NCI-H69 (cell line): ENCODE results near the gene TMEM139.
"Not testable (repeated sequence)": the region's sequence is repeated elsewhere in the genome, so short reads cannot be mapped to it uniquely, and the experiment has no call there.

Source experiments
- DNase-seq: peaks from one replicate; lab custom pipeline; 2025; lab: John Stamatoyannopoulos, UW

Gene TMEM139

DNA sequence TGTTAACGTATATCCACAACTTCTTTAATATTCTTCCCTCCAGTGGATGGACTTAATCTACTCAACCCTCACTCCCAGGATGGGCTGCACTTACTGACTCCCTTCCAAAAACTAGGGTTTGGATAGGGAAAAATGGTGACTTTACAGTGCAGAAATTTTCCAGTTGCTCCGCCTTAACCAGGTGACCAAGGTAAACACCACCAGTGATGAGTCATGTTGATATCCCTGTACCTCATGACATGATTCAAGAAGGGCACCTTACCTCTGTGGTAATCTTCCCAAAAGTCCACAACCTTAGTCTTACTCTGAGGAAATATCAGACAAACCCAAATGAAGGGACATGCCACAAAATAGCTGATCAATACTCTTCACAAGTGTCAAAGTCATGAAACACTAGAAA is 25.0 kb upstream of the TMEM139 start:
- DNase-seq, result peak; percentile 15

DNA sequence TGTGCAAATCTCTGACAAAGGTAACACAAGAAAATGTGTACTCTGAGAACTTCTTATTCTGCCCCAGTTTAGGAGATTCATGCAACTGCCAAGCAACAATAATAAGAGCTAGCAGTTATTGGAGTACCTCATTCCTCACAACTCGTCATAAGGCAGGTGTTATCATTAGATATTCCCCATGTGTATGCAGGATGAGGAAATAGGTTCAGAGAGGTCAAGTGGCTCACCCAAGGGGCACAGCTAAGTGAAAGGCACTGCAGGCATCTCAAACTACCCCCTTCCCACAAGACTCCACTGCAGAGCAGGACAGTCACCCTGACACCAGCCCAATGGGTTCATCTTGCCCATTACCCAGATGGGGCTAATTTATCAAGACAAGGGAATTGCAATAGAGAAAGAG is 22.9 kb upstream of the TMEM139 start:
- DNase-seq, result no peak

DNA sequence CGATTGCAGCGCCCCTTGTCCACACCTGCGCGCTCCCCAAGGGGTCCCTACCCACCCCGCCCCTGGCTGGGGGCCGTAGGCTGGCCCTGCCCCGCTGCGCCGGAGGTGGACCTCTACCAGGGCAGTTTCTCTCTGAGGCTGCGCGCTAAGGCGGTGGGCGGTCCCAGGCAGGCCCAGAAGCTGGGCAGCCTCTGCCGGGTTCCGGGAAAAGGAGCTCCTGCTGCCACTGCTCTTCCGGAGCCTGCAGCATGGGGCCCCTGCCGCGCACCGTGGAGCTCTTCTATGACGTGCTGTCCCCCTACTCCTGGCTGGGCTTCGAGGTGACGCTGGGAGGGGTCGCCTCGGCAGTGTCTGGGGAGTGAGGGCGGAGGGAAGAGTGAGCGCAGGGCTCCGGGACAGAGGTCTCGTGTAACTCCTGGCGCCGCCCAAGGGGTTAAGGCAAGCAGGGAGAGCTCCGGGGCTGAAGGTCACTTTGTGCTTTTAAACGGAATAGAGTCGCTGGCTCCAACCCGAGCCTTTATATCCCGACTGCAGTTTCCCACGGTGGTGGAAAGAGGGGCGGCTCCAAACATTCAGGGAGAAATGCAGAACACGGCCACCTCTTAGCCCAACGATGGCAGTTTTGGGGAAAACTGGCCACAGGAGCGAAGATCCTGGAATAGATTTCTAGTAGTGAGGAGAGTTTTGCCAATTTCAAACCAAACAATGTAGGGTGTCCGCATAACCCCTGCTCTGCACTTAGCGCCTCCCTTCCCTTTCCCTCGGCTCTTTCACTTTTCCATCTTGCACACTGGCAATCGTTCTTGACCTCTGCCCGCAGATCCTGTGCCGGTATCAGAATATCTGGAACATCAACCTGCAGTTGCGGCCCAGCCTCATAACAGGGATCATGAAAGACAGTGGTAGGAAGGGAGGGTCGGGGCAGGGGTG is 21.2 kb upstream of the TMEM139 start, which contains the start of gene GSTK1:
GSTK1 (plus strand) TSS at position 176 of the 930 bp plus-strand sequence; CDS start at position 249, 73 bp downstream.
- peak; percentile 91 for DNase-seq

DNA sequence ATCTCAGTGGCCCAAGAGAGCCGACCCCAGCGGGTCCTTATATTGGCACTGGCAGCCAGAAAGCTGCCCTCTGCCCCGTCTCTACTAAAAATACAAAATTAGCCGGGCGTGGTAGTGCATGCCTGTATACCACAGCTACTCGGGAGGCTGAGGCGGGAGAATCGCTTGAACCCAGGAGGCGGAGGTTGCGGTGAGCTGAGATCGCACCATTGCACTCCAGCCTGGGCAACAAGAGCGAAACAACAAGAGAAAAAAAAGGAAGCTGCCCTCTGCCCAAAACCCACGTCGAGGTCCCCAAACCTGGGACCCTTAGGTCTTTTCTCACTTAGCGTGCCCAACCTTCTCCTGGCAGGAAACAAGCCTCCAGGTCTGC is 20.6 kb upstream of the TMEM139 start:
- not testable (repeated sequence) for DNase-seq

DNA sequence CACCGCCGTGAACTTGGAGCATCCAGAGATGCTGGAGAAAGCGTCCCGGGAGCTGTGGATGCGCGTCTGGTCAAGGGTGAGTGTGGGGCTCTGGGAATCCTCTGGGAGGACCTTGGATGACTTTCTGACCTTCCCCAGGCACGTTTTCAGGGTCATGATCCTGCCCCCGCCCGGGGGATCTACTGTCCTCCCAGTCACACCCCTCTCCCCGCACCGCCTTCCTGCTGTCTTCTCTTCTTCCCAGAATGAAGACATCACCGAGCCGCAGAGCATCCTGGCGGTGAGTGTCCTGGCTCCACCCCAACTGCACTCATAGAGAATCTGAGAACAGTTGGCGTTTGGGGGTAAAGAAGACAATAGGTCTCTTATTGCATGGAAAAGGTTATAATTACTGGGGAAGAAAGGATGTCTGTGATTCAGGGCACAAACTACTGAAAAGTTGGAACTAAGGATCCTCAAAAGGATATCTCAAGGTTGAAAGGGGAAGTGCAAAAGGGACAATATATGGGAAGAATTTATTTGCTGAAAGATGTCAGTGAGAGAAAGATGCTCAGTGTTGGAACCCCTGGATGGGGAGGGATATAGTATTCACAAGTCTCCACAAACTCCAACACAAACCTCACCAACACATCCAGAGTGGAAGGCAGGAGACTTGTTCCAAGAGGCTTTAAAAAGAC is 19.6 kb upstream of the TMEM139 start:
- no peak for DNase-seq

DNA sequence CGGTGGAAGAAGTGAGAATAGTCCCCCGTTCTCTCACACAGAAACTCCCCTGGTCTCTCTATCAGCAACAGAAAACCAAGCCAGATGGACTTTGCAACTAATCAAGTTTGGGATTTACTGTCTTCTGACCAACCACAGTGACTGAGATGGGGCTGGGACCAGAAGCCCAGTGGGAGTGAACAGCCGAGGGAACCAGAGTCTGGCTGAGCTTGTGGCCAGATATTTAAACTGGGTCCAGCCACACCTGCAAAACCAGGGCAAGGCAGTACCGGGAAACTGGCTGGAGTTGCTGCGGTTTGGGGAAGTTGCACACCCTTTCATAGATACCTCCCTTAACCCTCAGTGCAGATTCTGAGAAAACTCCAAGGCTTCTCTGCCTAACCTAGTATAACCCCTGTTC is 15.5 kb upstream of the TMEM139 start:
- DNase-seq, result no peak

DNA sequence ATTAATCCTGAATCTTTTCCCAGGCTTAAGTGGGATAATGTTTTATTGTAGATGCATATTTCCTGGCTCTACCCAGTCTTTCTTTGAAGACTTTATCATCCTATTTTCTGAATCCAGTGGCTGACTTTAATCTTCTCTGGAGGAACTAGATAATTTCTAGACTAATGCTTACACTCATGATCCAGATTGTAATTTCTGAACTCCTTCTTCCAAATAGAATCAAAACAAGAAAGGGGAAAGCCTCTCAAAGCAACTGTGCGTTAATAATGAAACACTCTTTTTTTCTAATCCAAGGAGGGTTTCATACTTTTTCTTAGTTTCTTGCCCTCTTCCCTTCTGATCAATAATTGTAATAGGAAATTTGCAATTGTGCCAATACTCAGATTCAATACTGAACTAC is 13.5 kb upstream of the TMEM139 start:
- DNase-seq, result no peak

DNA sequence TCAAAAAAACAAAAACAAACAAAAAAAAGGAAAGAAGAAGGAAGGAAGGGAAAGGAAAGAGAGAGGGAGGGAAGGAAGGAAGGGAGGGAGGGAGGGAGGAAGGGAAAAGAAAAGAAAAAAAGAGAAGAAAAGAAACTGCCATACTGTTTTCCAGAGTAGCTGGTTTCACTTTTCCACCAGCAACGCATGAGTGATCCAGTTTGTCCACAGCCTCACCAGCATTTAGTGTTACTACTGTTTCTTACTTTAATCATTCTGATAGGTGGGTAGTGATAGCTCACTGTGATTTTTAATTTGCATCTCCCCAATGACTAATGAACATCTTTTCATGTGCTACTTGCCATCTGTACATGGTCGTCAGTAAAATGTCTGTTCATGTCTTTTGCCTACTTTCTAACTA is 11.9 kb upstream of the TMEM139 start:
- DNase-seq, result no peak

DNA sequence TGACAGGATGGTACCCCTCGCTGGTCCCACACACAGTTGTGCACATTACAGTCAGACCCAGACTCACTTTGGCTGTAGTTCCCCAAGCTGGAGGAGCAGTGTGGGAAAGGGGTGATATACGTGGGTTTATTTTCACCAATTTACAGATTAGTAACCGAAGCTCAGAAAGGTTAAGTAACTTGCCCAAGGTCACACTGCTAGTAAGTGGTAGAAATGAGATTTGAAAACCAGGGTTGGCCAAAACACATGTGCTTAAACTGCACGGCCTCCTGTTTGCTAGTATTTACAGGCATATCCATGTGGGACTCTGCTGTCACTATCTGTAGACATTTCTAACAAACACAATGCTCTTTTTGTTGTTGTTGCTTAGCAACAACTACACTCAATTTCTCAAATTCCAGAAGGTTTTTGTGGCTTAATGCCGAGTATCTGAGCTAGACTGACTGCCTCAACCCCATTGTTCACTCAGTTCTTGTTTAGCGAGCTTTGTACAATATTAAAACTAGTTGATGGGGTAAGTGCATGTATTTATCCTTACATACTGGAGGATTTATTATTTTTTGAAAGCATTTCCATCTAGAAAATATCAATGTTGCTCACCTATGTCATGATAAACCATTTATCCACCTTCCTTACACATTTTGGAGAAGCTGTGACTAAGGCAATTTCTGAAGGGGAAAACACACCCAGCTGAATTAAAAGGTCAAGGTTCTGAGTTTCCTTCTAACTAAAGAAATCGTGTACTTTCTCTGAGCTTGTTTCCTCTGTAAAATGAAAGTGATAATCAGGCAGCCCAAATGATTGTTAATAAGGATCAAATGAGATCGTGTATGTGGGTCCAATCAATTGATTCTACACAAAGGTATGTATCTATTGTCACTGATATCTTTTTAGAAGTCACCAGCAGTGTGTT is 5.3 kb upstream of the TMEM139 start:
- peak; percentile 17 for DNase-seq

DNA sequence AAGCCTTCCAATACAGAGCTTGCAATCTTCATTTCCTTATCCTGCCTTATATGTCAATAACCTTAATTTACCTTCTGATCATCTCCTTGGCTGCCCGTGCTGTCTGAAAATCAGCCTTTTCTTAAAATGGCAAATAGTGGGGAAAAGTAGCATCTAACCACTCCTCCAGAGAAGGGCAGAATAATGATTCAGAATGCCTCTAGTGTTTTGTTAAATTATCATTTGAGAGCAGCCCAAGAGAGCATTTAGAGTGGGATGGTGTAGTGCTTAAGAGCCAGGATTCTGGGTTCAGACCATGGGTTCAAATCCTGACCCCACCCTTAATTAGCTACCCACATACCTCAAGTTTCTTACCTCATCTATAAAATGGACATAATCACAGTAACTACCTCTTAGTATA is 4.6 kb upstream of the TMEM139 start:
- DNase-seq, result no peak

DNA sequence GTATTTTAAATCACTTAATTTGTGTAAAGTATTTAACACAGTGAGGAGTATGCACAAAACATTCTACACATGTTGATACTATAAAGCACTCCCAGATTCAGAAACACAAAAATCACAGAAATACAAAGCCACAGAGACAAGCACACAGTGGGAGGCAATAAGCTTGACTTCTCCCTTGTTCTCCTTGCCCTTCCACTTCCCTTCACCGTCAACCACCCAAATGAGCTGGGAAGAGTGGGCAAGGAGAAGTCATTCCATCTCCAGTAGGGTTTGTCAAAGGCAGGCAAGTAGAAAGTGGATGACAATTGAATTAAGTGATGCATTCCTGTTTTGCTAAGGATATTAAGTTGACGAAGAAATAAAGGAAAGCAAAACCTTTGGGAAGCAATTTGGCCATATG is 4.2 kb upstream of the TMEM139 start:
- DNase-seq, result no peak

DNA sequence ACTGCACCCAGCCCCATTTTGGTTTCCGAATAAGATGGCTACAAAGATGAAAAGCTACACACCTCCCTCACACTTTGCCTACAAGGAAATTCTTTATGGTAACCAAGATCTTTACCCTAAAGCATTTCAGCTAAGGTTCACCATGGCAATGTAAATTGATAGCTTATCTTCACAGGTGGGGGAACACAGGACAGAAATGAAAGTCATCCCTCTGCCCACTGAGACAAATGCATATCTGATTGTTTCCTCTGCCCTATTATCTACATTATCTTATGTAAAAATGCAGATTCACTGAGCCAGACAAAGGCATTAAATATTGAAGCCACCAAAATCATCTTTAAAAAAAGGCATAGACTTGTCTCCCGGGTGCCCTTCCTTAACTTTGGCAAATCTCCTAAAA is 3.2 kb upstream of the TMEM139 start:
- no peak for DNase-seq

DNA sequence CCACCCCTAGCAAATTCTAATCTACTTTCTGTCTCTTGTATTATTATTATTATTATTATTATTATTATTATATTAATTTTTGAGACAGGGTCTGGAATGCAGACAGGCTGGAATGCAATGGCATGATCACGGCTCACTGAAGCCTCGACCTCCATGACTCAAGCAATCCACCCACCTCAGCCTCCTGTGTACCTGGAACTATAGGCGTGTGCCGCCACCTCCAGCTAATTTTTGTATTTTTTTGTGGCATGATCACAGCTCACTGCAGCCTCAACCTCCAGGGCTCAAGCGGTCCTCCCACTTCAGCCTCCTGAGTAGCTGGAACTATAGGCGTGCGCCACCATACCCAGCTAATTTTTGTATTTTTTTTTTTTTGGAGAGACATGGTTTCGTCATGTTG is 2.6 kb upstream of the TMEM139 start:
- DNase-seq, result no peak

DNA sequence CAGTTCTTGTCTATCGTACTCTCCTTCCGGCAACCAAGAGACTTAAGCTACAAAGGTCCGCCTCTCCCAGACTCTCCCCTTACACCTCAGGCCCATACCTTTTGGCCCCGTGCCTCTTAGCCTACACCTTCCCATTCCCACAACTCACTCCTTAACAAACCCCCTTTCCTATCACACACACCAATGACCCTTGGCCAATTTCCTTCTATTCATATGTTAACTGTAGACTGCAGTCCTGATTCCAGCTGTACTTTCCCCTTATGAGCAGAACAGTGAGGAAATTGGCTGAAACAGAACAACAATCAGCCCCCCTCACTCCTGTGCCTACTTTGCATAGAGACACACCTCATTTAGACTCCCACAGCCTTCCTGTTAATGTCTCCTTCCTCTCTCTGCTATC is 1.4 kb upstream of the TMEM139 start:
- no peak for DNase-seq

DNA sequence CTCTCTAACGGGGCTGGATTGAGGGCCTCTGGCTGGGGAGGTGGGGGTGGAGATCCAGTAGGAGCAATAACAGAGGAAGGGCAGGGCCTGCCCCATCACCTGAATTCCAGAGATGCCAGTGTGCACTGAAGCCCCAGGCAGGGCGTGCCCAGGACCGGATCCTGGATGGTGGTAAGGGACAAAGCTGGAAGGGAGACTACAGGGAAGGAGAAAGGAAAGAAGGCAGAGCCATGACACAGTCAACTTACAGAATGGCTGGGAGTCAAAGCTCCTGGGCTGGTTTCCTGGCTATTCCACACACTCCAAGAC is 666 bp downstream of the TMEM139 start:
- no peak for DNase-seq

DNA sequence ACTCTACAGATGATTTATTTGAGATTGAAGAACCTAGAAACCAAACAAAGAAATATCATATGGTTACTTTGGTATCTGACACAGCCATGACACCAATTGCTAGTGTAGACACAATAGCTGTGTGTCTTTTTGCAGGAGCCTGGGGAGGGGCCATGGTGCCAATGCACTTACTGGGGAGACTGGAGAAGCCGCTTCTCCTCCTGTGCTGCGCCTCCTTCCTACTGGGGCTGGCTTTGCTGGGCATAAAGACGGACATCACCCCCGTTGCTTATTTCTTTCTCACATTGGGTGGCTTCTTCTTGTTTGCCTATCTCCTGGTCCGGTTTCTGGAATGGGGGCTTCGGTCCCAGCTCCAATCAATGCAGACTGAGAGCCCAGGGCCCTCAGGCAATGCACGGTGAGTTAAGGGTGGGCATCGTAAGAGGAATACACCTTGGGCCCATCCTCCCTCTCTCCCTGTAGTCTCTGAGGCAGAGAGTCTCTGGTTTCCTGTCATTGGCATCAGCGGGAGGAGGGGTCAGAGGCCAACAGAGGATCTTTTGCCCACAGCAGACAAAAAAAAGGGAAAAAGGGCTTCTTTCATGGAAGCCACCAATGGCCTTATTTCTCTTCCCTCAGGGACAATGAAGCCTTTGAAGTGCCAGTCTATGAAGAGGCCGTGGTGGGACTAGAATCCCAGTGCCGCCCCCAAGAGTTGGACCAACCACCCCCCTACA is 1.2 kb downstream of the TMEM139 start:
- DNase-seq, result no peak

DNA sequence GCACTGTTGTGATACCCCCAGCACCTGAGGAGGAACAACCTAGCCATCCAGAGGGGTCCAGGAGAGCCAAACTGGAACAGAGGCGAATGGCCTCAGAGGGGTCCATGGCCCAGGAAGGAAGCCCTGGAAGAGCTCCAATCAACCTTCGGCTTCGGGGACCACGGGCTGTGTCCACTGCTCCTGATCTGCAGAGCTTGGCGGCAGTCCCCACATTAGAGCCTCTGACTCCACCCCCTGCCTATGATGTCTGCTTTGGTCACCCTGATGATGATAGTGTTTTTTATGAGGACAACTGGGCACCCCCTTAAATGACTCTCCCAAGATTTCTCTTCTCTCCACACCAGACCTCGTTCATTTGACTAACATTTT is 1.7 kb downstream of the TMEM139 start:
- DNase-seq, result no peak

DNA sequence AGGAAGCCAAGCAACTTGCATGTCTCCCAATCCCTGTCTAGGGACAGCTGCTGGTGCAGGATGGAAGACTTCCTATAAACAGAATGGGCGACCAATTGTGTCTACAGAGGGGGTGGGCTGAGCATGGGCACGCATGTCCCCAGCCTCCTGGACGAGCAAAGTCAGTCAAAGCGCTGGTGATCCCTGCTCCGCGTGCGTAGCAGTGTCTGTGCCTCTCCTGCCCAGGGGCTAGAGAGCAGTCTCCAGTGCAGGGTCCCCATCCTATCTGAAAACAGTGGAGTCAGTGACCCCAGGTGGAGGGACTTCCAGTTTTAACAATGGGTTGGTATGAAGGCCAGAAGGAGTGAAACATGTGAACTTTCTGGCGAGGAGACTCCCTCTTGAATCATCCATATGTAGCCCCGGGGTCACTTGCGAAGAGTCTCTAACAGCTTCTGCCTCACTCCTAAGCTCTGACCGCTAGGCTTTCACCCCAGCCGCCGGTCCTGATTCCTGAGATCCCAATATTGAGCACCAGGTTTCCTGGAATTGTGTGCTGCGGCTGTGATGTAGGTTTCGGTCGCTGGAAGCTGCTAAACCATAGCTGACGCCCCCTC is 2.7 kb downstream of the TMEM139 start:
- no peak for DNase-seq

DNA sequence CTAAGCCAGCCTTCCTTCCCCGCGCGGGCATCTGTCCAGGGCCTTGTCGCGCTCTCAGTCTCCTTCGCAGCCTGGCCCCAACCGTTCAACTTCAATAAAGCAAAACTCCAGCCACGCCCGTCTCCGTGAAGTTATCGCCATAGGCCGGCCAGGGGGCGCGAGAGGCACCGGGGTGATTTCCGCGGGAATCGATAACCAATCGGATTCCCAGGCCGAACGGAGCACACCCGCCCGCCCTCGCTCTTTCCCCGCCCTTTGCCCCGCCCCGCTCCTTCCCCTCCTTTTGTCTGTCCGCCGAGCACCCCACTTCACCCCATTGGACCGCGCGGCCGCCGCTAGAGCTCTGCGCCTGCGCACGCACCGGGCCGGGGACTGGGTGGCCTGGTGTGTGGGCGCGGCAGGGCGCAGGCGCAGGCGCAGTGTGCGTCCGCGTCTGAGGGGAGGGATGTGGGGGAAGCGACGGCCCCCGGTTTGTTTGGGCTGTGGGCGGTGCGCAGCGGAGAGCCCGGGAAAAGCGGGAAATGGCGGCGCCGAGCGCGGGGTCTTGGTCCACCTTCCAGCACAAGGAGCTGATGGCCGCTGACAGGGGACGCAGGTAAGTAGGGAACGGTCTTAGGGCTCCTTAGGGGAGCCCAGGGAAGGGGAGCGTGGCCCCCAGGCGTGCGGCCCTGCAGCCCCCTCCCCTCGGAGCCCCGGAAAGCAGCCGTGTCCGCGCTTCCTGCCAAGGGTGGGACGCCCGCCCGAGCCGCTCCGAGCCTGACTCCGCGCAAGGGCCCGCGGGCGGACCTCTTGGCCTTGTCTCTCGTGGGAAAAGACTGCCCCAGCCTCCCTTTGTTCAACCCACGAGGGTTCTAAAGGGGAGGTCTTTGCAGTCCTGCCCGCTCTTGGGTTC is 3.4 kb downstream of the TMEM139 start, which contains the start of gene CASP2:
CASP2 (plus strand) TSS at position 417 of the 892 bp plus-strand sequence; CDS start at position 522, 105 bp downstream.
- peak; percentile 98 for DNase-seq

DNA sequence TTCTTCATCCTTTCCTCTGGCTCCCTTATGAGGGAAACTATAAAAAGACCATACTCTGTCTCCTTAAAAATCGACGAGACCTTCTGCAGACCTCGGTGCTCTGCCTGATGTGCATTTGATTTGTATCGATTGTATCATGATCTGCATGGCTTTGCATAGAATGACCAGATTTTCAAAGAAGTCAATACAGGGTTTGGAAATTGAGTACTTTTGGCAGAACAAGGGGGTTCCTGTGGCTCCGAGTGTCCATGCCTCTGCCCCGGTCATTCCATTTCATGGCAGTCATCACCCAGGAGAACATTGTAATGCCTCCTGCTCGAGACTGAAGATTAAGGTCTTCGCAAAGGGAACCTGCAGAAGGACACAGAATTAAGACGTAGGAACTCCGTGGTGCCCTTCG is 4.1 kb downstream of the TMEM139 start:
- DNase-seq, result peak; percentile 43
